C4-2B (cell line): ENCODE measurements around the gene SPRN.

ENCODE experiments used
- CTCF ChIP-seq: fragments of 450-650 bp; conservative IDR thresholded peaks from 2 replicates; pipeline ENCODE4 v1.5.1; 2017; ENCODE audit warnings: mild to moderate bottlenecking
- ZFX ChIP-seq: fragments of 450-650 bp; IDR thresholded peaks from 2 replicates; pipeline ENCODE4 v1.6.1; 2017

GRCh38 chr10:133439517-133440461 lies 15.4 kb upstream of the SPRN start:
- TF ChIP-seq CTCF = no peak
- no peak for TF ChIP-seq ZFX
